Measurements from ENCODE around the gene CFP. TPM values are rescaled to one million over a fixed set of nuclear protein-coding genes. Genes with fewer than 3 reads are reported as not detected.

The CFP gene
- total RNA-seq, 4 donors from 2014 or later, result 3.0 to 7.6 (median 4.5) TPM

GRCh38 chrX:47618923-47619485, 10.7 kb downstream of the CFP start:
- H3K4me3 ChIP-seq (ENCODE audit: low read depth, poor library complexity, severe bottlenecking), result no peak overlapping the region
- WGBS, 2 donors, result 56 to 63% methylated on average over 14 to 32 of the region's 32 CpGs
- intact Hi-C loops (cut with DNase I; ENCODE audit: low total_unique reads), result no loop called here
- peak in 1 of 2 donors; percentile 26 for DNase-seq (ENCODE audit: low spot score in 2 of 2)
- no peak for TF ChIP-seq POLR2A (IDR thresholded peaks at IDR 0.05)
- TF ChIP-seq CTCF (IDR thresholded peaks at IDR 0.05), result no peak

- WGBS, 2 donors, result 66 to 83% methylated on average over 4 to 5 of the region's 5 CpGs
- DNase-seq (ENCODE audit: low spot score in 2 of 2), result peak in 1 of 2 donors; percentile 70
These were observed 15.1 kb downstream of the CFP start for GRCh38 chrX:47614618-47615017.

GRCh38 chrX:47613082-47613481, 16.6 kb downstream of the CFP start:
- TF ChIP-seq POLR2A (IDR thresholded peaks at IDR 0.05) (no peak), CTCF (IDR thresholded peaks at IDR 0.05) (no peak)
- intact Hi-C loops (cut with DNase I; ENCODE audit: low total_unique reads), result no loop called here
- H3K4me3 ChIP-seq (ENCODE audit: low read depth, poor library complexity, severe bottlenecking), result no peak overlapping the region
- WGBS, 2 donors, result 88 to 90% methylated on average over 7 to 8 of the region's 8 CpGs
- DNase-seq (ENCODE audit: low spot score in 2 of 2), result peak in 1 of 2 donors; percentile 45

More at GRCh38 chrX:47614618-47615017, 15.1 kb downstream of the CFP start:
- no peak overlapping the region for H3K4me3 ChIP-seq (ENCODE audit: low read depth, poor library complexity, severe bottlenecking)
- TF ChIP-seq CTCF (IDR thresholded peaks at IDR 0.05) (no peak), POLR2A (IDR thresholded peaks at IDR 0.05) (no peak)
- intact Hi-C loops (cut with DNase I; ENCODE audit: low total_unique reads), result no loop called here

- no peak overlapping the region for H3K4me3 ChIP-seq (ENCODE audit: low read depth, poor library complexity, severe bottlenecking)
- no peak for DNase-seq (ENCODE audit: low spot score in 2 of 2)
- TF ChIP-seq CTCF (IDR thresholded peaks at IDR 0.05) (no peak), POLR2A (IDR thresholded peaks at IDR 0.05) (no peak)
- intact Hi-C loops (cut with DNase I; ENCODE audit: low total_unique reads), result no loop called here
These were observed 17.3 kb downstream of the CFP start for GRCh38 chrX:47612418-47612817.

- WGBS, 2 donors, result 70 to 94% methylated on average over 2 of the region's 2 CpGs
- TF ChIP-seq CTCF (IDR thresholded peaks at IDR 0.05), result no peak
- TF ChIP-seq POLR2A (IDR thresholded peaks at IDR 0.05), result no peak
These were observed 17.8 kb downstream of the CFP start for GRCh38 chrX:47611926-47612325.

GRCh38 chrX:47611489-47611888, 18.2 kb downstream of the CFP start:
- TF ChIP-seq CTCF (IDR thresholded peaks at IDR 0.05), result no peak
- TF ChIP-seq POLR2A (IDR thresholded peaks at IDR 0.05), result no peak
- no peak overlapping the region for H3K4me3 ChIP-seq (ENCODE audit: low read depth, poor library complexity, severe bottlenecking)
- intact Hi-C loops (cut with DNase I; ENCODE audit: low total_unique reads), result no loop called here
- no peak for DNase-seq (ENCODE audit: low spot score in 2 of 2)
- 87% methylated on average over 2 of the region's 2 CpGs for WGBS, 2 donors

More at GRCh38 chrX:47611926-47612325, 17.8 kb downstream of the CFP start:
- DNase-seq (ENCODE audit: low spot score in 2 of 2), result no peak
- intact Hi-C loops (cut with DNase I; ENCODE audit: low total_unique reads), result no loop called here
- no peak overlapping the region for H3K4me3 ChIP-seq (ENCODE audit: low read depth, poor library complexity, severe bottlenecking)
